ENCODE data around the gene CDH4.

Gene CDH4

DNA sequence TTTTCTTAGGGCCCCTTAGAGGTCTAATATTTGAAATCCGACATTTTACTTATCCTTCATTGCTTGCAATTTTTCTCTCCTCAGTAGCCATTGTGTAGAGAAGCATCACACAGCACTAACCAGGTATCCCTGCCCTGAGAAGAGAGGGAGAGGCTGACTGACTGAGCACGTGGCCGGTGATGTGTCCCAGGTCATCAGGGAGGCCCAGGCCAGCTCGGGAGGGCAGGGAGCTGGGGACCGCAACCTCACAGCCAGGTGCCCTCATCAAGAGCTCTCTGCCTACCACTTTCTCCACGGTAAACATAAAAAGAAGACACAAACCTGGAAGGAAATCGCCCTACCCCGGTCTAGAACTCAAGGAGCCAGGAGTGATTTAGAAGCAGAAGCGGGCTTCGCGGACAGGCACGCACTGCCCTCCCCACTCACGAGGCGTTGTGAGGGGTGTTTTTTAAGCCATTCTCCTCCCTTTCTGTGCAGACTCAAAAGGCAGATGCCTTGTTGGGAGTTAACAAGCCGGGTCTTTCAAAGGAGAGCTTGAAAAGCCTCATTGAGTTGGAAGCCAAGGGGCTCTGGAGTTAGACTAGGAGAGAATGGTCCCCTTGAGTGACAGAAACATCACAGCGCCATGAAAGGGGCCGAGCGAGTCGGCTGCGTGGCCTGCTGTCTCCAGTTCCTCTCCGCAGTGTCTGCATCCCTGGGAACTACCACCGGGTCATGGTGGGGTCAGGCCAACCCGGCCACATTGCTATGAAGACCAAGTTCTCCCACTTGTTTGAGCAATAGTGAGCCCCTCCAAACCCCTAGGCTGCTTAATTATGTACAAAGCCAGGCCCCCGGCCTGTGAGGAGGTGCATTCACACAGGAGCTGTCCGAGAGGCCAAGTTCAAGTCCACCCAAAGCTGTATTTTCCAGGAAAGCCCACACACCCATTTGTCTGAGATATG, 285.4 kb downstream of the CDH4 start:
- DNase-seq (ENCODE audit: low spot score): no peak

DNA sequence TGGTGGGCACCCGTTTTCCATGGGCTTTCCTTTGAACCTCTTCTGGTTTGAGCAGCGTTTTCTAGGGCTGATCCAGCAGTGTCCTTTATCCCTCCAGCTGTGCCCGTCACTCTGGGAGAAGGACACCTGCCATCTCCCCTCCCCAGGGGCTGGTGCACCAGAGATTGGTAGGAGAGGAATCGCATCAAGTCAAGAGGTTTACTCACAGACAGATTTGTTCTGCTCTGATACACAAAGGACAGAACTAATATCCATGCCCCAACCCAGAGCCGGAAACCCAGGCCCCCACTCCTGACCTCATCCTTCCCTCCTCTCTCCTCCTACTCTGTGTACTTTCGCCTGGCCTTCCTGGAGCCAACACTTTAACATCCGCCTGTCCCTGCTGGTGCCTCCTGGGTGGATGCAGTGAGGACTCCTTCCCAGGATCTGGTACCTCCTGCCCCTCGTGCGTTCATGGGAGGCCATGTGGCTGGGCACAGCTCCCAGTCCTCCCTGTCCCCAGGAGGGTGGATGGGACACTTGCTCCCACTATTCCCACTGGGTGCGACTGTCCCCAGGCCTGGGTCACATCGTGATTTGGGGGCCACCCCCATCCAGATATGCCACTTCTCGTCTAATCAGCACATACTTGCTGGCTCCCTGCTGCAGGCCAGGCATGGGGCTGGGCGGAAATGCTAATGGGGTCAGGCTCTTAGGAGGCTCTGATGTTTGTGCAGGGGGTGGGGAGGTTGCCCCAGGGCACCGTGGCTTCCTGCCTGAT, 286.3 kb downstream of the CDH4 start:
- no peak for DNase-seq (ENCODE audit: low spot score)

DNA sequence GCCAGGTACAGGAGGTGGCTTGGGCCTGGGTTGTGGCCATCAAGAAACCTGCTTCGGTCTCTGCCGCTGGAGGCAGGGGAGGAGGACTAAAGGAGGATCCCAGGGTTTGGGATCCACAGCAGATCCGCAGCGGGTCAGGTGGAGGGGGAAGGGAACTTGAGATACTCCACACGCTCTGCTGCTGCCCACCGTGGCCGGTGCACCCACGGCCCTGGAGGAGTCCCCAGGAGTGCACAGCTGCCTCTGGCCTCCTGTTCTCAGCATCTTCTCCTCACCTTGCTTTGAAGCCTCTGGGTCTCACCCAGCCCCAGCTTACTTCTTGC, 286.8 kb downstream of the CDH4 start:
- no peak for DNase-seq (ENCODE audit: low spot score)

DNA sequence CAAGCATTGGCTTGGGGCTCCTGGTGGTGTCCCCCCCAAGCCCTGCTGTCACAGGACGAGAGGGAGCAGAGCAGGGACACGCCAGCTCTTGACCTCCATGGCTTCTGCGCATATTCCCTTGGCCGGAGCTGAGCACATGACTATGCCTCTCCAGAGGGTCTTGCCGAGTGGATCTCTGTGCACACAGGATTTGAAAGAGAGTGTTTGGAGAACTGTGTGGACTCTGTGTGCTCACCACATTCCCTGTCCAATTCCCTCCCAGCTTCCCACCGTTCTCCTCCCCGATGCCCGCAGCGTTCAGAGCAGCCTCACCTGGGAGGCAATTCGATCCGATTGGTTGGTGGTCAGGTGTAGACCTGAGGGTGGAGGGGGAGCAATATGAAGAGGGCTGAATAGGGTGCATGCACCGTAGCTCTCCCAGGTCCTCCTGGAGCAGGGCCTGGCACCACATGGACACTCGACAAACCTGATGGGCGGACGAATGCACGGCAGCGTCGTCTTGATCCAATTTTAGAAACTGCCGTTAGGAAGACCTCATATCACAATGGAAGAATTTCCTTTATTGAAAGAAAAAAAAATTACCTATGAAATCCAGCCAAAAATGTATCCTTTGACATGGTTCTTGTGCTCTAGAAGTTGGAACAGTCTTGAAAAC, 287.8 kb downstream of the CDH4 start:
- DNase-seq (ENCODE audit: low spot score): no peak

DNA sequence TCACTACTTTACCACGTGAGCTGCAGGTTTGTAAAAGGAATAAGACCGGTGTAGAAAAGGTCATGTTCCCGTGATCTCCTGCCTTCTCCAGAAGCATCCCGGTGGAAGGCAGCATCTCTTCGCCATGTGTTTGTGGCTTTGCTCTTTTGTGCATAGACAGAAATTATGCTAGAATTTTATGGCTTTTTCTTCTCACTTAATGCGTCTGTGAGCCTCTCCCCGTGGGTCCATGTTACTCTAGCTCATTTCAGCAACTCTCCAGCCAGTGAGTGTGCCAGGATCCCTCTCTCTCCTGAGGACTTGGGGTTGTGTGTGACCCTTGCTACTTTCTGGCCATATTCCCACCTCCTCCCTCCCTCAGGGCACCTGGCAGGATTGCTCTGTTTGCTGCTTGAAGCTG, 289.5 kb downstream of the CDH4 start:
- no peak for DNase-seq (ENCODE audit: low spot score)

DNA sequence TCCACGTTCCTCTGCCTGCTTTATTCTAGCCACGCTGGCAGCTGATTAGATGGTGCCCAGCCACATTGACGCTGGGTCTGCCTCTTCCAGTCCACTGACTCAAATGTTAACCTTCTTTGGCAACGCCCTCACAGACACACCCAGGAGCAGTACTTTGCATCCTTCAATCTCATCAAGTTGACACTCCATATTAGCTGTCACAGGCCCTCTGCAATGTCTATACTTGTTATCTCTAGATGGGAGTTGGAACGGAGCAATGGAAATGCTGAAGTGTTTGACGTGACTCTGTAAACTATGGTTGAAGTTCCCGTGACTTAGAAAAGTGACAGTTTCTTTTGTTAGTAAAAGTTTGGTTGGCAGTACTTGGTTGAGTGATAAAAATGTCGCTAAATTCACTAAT, 291.0 kb downstream of the CDH4 start:
- no peak for DNase-seq (ENCODE audit: low spot score)

DNA sequence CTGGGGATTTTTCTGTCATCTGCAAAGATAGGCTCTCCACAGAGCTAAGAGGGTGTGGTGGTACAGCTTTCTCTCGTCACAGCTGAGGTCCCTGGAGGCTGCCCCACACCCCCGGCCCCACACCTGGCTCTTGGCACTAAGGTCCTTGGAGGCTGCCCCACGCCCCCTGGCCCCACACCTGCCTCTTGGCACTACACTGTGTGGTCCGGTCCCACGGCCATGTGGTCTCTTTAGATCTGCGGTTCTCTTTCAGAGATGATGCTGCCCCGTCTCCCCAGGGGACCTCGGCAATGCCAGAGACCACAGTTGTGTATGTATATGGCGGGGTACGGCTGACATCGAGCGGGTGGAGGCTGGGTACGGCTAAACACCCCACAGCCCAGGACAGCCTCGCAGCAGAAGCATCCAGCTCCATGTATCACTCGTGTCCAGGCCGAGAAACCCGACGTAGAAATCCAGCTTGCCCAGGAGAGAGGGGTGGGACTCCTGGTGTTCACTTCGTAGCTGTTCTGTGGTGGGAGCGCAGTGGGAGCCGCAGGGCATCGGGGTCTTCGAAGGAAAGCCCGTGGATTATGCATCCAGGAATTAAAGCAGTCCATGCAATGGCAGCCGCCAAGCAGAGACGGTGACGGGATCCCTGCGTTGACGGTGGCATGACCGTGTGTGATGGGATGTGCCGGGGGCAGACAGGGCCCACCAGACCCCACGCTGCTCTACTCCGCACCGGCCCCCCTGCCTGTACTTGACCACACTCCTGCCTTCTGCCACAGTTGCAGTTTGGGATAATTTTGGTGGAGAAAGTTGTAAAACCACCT, 292.1 kb downstream of the CDH4 start:
- DNase-seq (ENCODE audit: low spot score): no peak

DNA sequence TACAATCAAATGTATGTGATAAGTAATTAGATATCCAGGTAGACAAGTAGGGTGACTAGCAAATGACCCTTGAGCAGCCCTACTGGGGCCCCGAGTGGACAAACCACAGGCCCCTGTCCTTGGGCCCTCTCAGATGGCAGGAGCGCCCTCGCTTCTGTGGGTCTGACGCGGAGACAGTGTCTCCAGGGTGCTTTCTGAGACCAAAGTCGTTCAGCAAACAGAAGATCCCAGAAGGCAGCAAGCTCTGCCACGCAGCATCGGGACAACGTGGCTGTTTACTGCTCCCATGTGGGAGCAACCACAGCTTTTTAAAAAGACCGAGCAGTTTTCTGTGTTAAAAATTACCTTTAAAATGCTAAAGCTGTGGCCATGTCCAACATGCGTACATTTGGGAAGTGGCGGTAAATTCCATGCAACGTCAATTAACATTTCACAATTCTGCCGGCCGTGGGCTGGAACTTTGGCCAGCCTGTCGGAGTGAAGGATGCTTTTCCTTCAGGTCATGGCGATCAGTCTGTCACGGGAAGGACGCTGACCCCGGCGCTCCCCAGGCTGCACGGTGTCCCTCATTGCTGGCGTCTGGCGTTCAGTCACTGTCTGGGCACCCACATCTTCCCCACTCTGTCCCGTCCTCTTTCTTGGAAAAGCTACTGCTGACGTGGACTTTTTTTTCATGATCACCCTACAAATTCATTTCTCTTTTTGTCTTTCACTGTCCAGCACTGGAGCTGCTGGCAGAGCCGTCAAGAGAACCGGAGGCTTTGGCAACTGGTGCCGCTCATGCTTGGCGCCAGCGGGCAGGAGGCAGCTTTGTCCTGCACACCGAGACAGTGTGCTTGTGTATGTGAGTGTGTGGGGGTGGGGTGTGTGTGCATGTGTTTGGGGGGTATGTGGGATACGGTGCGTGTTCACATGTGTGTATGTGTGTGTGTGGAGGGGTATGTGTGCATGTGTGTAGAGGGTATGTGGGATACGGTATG, 293.1 kb downstream of the CDH4 start:
- no peak for DNase-seq (ENCODE audit: low spot score)

DNA sequence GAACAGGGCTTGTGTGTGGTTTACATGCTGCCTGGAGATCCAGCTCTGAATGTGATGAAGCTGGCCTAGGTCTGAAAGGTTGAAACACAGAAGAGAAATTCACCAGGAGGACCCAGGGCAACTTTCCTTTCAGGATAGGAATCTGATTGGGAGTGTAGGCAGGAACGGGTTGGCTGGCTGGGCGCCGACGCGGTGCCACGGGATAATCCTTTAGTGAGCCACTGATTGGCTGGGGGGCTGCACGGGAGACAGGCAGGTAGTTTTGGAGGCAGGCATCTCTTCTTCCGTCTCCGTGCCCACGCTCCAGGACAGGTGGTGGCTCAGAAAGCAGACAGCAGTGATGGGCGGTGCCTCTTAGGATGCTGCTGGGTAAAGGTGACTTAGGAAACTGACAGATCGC, 294.6 kb downstream of the CDH4 start:
- no peak for DNase-seq (ENCODE audit: low spot score)

DNA sequence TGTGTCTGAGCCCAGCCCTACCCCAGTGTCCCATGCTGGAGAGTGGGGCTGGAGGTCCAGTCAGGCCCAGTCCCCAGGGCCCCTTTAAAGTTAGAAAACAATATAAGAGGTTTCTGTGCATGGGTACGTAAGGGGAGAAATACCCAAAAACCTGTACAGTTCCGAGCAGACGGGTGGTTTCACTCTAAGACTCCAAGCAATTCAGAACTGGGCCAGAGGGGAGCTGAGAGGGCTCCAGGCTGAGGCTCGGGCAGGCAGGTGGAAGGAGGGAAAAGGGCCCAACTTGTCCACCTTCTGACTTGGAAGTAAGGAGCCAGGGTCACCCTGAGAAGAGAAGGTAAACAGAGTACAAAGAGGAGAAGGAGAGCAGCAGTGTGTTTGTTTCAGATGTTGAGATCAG, 296.0 kb downstream of the CDH4 start:
- DNase-seq (ENCODE audit: low spot score): no peak

DNA sequence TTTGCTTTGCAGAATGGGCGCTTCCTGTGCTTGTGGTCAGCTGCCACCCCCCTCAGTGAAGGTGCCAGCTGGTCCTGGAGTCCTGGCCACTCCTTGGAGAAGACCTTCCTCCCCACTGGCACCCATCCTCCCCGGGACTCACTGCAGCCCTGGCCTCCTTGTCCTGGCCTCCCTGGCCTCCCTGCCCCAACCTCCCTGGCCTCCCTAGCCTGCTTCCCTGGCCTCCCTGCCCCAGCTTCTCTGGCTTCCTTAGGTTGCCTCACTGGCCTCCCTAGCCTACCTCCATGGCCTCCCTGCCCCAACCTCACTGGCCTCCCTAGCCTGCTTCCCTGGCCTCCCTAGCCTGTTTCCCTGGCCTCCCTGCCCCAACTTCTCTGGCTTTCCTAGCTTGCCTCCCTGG, 297.8 kb downstream of the CDH4 start:
- DNase-seq (ENCODE audit: low spot score): no peak

DNA sequence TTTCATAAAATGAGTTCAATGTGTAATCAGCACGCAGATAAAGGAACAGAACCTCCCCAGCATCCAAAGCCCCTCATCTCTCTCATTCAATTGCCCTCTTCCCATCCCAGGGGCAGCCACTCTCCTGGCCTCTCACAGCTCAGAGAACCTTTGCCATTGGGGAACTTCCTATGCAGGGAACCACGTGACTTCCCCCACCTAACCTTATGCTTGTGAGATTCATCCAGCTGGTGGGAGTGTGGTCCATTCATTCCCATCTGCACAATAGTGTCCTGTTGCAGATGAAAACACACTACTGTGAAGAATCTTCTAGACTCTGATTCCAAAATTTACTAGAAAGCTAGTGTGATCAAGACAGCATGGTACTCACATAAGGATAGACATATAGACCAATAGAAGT, 299.3 kb downstream of the CDH4 start:
- DNase-seq (ENCODE audit: low spot score): no peak

DNA sequence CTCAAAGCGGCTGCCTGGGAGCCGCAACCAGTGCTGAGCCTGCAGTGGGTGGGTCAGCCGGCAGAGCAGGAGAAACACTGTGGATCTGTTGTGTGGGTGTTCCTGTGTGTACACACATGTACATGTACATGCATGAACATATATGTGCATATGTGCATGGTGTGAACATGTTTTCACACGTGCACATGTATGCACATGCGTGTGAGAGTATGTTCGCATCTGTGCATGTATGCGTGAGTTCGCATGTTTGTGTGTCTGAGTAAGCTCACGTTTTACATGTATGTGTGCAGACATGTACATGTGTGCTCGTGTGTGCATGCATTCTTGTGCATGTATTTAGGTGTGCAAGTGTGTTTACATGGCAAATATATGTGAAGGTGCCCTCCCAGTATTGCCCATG, 302.6 kb downstream of the CDH4 start:
- no peak for DNase-seq (ENCODE audit: low spot score)

DNA sequence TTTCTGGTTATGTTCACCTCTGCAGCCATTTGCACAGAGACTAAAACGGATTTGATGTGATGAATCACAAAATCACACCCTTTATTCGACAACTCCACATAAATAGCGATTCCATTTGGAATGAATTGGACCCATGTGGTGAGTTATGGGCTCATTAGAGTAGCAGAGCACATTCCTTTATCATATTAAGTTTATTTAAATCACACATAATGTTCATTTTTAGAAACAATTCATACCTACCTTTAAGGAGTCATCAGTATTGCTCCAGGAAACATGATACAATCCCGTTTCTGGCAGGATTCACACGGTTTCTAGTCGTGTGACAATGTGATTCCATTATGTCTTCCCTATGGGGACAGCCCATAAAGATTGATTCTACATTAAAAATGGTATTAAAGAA, 303.5 kb downstream of the CDH4 start:
- DNase-seq (ENCODE audit: low spot score): no peak

DNA sequence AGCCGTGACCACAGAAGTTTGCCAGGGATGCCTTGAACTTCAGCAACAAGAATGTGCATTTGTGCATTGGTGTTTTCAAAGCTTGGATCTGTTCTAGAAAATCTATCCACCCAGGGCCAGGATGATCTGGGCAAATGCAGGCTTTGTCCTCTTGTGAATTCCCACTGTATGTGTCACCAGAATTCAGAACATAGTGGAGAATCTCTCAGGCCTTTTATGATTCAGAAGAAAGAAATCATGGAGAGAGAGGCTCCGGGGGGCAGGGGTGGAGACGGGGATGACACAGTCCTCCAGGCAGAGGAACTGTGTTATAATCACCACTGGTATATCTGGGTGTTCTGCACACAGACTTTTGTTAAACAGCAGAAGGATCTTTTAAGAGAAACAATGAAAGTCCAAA, 304.1 kb downstream of the CDH4 start:
- no peak for DNase-seq (ENCODE audit: low spot score)

DNA sequence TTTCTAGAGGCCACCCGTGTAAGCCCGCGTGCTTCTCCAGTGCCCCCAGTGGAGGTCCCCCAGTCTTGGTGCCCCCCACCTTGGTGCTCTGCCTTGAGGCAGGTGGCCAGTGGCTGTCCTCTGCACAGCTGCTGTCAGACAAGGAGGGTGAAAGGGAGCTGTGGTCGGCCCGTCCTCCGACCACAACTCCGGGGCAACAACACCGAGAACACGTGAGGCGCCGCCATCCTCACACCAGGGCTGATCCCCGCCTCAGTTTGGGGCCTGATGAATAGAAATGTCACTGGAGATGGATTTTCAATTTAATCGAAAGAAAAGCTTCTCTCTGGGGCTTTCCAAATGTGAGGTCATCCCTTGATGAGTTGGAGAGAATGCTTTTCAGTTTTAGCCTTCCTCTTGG, 304.6 kb downstream of the CDH4 start:
- DNase-seq (ENCODE audit: low spot score): no peak

DNA sequence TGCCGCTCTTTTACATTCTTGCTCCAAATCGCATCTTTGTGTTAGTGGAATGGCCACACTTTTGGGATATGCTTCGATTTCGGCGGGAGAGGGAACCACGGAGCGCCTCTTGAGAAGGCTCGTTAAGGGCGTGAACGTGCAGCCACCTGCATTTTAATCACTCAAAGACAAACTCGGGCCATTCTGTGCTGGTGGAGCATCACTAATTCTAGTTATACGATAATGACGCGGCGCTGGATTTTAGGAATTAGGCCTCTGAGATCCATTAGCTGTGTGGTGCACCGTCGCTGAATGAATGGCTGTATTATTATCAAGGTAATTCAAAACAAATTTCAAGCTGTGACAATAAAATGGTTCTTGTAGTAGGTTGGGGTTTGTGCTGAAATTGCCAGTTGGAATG, 305.6 kb downstream of the CDH4 start:
- DNase-seq (ENCODE audit: low spot score): no peak

DNA sequence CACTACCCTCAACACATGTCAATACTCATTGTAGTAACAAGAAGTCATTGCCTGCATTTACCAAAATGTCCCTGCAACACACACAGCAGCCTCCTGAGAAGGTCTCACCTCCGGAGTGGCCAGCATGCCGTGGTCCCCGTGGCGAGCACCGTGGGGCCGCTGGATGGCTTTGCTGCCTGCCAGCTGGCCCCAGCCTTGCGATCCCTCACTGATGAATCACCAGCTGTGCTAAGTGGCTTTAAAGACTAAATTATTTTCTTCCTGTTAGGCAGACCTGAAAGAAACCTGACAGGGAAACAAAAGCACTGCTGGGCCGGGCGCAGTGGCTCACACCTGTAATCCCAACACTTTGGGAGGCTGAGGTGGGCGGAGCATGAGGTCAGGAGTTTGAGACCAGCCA, 306.7 kb downstream of the CDH4 start:
- DNase-seq (ENCODE audit: low spot score): no peak

DNA sequence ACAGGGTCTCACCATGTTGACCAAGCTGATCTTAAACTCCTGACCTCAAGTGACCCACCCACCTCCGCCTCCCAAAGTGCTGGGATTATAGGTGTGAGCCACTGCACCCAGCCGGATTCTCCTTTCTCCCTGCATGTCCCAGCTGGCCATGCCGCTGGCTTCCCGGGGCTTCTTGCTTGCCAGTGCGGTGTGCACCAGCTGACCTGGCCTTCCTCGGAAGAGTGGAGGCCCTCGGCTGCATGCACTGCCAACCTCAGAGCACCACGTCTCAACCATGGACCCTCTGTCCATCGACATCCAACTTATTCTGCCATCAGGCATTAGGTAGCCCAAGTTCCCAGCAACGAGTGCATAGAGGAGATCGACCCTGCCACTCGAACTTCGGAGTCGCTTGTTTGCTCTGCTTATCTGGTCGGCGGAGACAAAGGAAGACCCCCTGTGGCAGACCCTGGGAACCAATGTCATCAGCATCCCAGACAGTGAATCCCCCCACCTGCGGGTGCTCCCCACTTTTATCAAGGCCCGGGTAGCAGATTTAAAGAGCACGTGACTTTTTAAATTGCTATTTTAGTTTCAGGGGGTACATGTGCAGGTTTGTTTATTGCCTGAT, 307.8 kb downstream of the CDH4 start:
- DNase-seq (ENCODE audit: low spot score): no peak

DNA sequence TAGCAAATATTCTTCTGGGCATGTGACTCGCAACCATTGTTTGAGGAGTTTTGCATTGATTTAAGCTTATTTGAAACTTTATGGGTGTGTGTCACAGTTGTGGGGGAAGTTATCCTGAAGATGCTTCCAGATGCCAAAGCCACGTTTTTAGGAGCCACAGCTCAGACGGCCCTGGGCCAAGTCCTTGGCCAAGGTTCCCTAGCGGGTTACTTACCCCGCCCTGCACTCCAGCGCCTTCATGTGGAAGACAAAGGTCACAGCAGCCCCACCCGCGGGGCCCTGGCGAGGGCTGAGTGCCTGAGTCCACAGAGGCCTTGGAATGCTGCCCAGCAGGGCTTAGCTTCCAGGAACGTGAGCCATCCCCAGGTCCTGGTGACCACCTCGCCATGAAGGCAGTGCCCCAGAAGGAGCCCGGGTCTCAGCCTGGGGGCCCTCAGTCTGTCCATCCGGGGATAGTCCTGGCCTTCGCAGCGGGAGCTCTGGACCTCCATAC, 308.3 kb downstream of the CDH4 start:
- no peak for DNase-seq (ENCODE audit: low spot score)
